HG03442 (cell line): ENCODE data around the gene WDFY1.

Experiments used
- ATAC-seq: cut with Tn5 transposase; IDR thresholded peaks from one replicate; pipeline ENCODE4 v1.9.1; 2021; ENCODE audit warnings: mild to moderate bottlenecking, moderate library complexity; ENCODE audit not compliant: unreplicated experiment

WDFY1 gene

GRCh38 chr2:223860809-223861738 is 84.1 kb downstream of the WDFY1 start:
- ATAC-seq = no peak

- no peak for ATAC-seq
These were observed 86.1 kb downstream of the WDFY1 start for GRCh38 chr2:223859070-223859469.

GRCh38 chr2:223856584-223856983 is 88.6 kb downstream of the WDFY1 start:
- peak; percentile 39 for ATAC-seq

- no peak for ATAC-seq
These were observed 89.1 kb downstream of the WDFY1 start for GRCh38 chr2:223856021-223856420.

- ATAC-seq = no peak
These were observed 89.7 kb downstream of the WDFY1 start for GRCh38 chr2:223855426-223855825.

- peak; percentile 67 for ATAC-seq
These were observed 90.4 kb downstream of the WDFY1 start for GRCh38 chr2:223854741-223855140.

GRCh38 chr2:223853425-223853837 is 91.7 kb downstream of the WDFY1 start:
- ATAC-seq = no peak

GRCh38 chr2:223852281-223852795 is 92.8 kb downstream of the WDFY1 start:
- ATAC-seq = no peak

GRCh38 chr2:223847410-223847809 is 97.7 kb downstream of the WDFY1 start:
- ATAC-seq = no peak

GRCh38 chr2:223846515-223846914 is 98.6 kb downstream of the WDFY1 start:
- ATAC-seq = no peak

- ATAC-seq = peak; percentile 27
These were observed 103.5 kb downstream of the WDFY1 start for GRCh38 chr2:223841436-223842190.

GRCh38 chr2:223837287-223838061 is 107.7 kb downstream of the WDFY1 start, which contains the start of gene AP1S3:
Gene AP1S3, minus strand, starts transcription at chr2:223837582. Its CDS starts 132 bp downstream, at chr2:223837450.
- peak; percentile 70 for ATAC-seq

GRCh38 chr2:223835701-223836532 is 109.2 kb downstream of the WDFY1 start:
- ATAC-seq = peak; percentile 60

- no peak for ATAC-seq
These were observed 110.7 kb downstream of the WDFY1 start for GRCh38 chr2:223834431-223834830.

- no peak for ATAC-seq
These were observed 112.8 kb downstream of the WDFY1 start for GRCh38 chr2:223832241-223832903.

GRCh38 chr2:223829128-223829527 is 116.0 kb downstream of the WDFY1 start:
- no peak for ATAC-seq

- no peak for ATAC-seq
These were observed 116.8 kb downstream of the WDFY1 start for GRCh38 chr2:223828314-223828713.

- no peak for ATAC-seq
These were observed 118.1 kb downstream of the WDFY1 start for GRCh38 chr2:223826995-223827394.
